NCI-H2227 treated with DMSO at 0.1 percent for 48 hours (cell line): Measurements from ENCODE around the gene CSTB.

ENCODE experiments used
- DNase-seq: peaks from one replicate; lab custom pipeline; 2025; lab: John Stamatoyannopoulos, UW

CSTB gene

DNA sequence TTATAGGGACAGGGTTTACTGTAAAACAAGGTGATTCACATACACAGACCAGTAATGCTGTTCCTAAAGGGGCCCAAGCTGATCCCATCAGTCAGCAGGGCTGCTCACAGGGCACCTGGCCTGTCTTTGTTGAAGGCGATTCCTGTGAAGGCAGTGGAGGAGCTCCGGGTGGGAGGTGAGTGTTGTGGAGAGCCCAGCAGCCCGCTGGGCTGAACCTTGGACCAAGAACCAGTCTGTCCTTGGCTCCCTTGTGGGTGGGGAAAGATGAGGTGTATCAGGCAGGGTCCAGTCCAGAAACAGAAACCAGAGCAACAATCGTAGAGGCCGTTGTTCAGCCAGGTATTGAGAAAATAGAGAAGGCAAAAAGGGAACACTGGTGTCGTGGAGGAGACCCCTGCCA, 44.6 kb downstream of the CSTB start:
- no peak for DNase-seq

DNA sequence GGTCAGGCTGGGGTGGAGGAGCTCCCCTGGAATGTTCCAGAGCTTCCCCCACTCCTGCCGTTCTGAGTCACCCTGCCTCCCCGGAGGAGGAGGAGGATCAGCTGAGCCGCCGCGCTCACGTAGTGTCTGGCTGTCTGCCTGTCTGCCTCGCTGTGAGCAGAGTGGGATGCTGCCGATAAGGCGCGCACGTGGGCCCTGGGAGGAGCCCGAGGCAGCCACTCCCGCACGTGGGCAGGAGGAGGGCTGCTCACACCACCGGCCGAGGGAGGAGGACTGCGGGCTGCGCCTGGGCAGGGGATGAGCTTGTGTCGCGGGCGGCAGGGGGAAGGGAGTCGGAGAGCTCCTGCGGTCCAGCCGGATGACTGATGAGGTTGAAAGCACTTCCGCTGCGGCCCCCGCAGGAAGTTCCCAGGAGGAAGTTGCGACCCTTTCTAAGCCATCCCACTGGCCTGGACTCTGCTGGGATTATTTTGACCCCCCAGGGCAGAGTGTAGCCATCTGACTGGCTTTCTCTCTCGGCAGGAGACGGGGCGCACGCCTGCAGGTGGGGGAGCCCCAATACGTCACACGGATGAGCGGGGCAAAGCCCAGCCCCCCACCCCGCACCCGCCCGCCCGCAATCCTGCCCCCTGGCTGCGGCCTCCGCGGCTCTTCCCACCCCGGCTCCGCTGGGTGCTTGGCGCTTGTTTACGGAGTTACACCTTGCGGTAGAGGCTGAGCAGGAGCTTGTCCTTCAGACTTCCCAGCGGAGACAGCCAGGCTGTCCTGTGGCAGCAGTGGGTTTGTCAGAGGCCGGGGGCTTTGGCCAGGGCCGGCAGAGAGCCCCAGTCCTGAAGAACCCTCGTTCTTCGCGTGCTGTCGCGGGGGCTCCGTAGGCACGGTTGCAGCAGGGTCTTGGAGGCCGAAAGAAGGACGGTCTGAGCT, 47.4 kb downstream of the CSTB start:
- peak; percentile 82 for DNase-seq

DNA sequence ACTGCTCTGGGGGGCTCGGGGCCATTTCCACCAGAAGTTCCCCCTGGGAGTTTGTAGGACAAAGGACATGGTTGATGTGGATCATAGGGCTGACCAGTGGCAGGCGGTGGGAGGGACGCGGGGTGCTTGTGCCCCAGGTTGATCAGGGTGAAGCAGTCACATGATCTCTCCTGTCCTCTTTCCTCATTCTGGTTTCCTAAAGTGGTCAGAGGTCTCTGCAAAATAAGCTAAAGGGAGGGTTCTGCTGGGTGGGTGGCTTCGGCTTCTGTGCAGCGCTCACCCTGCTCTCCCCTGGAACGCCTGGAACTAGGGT, 48.0 kb downstream of the CSTB start:
- no peak for DNase-seq

DNA sequence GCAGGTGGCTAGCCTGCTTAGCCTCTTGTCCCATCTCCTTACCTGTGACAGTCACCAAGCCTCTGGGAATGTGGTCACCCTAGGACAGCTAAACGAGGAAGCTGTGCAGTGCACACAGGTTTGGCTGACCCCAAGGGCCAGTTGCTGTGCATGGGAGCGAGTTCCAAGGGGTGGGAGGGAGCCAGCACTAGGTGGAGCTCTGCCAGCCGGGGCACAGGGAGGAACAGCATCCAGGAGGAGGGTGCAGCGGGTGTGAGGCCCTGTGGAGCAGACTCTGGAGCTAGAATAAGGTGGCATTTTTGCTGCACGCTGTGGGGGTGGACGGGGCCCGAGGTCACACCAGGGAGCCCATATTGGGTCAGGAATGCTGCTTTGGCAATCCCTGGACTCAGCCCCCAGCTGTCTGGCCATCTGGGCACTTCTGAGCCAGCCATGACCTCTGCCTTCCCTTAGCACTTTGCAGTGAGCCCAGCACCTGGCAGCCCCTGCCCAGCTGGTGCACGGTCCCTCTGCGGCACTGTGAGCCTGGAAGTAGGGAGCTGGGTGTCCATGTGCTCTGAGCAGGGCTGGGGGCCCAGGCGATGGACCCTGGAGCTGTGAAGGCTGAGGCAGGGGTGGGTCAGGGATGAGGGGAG, 48.5 kb downstream of the CSTB start:
- DNase-seq = no peak

DNA sequence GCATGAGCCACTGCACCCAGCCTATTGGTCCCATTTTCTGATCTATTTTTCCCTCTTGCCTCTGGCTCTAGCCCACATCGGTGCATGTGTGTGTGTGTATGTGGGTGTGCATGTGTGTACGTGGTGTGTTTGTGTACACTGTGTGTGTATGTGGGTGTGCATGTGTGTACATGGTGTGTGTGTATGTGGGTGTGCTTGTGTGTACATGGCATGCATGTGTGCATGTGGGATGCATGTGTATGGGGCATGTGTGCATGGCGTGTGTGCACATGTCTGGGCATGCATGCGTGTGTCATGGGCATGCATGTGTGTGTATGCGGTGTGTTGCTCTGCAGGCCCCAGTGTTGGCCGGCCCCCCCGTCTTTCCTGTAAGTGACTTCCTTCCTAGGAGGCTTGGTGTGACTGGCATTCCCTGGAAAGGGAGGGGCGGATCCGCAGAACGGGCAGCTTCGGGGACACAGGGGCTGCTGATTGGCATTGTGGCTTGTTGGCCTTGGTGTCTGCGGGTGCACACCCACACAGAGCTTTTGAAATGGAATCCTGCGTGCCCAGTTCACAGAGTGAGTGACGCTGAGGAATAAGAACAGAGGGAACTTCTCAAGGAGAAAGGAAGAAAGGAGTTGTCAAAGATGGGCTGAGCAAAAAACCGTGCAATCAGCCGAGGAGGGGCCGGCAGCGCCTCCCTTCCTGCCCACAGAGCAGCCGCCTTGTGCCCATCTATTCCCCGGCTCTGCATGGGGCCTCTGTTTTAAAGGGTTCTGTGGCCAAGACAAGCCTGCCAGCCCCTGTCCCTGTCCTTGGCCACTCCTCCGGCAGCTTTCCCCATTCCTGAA, 49.2 kb downstream of the CSTB start:
- no peak for DNase-seq
